Spleen (tissue), 11 donors: ENCODE data around the gene HLA-B. TPM values are rescaled to one million over a fixed set of nuclear protein-coding genes. Genes with fewer than 3 reads are reported as not detected.
A peak's percentile ranks its signal among the peaks of the same experiment; 100 is the strongest.

Experiments used
- DNase-seq: peaks from one replicate; pipeline ENCODE4 v3.0.0-alpha.2; 2020
- H3K27ac ChIP-seq, 8 donors: fragments of 200-600 bp; sonication (generic) in 7 of 8; 1 replicate in 4 of 8; 2 replicates in 4 of 8; pipeline versions ENCODE4 v1.5.0 to v1.8.0; 2016 to 2021; ENCODE audit warnings: inconsistent platforms in 4 of 8, mild to moderate bottlenecking in 4 of 8, moderate library complexity in 1 of 8
- H3K27me3 ChIP-seq, 7 donors: fragments of 200-600 bp; sonication (generic) in 6 of 7; replicated peaks in 1 of 7; 1 replicate in 4 of 7; 2 replicates in 3 of 7; pipeline versions ENCODE4 v1.5.0 to v1.8.0; 2016 to 2021; ENCODE audit warnings: inconsistent platforms in 3 of 7, mild to moderate bottlenecking in 1 of 7
- H3K36me3 ChIP-seq, 6 donors: fragments of 200-600 bp; sonication (generic) in 5 of 6; 1 replicate in 4 of 6; 2 replicates in 2 of 6; pipeline versions ENCODE4 v1.5.0 to v1.8.0; 2016 to 2021; ENCODE audit warnings: inconsistent platforms in 2 of 6
- H3K4me1 ChIP-seq, 6 donors: fragments of 200-600 bp; sonication (generic) in 5 of 6; 1 replicate in 3 of 6; 2 replicates in 3 of 6; pipeline versions ENCODE4 v1.5.0 to v1.8.0; 2016 to 2021; ENCODE audit warnings: inconsistent platforms in 3 of 6
- H3K4me3 ChIP-seq, 8 donors: fragments of 200-600 bp; sonication (generic) in 7 of 8; 1 replicate in 4 of 8; 2 replicates in 4 of 8; pipeline versions ENCODE4 v1.5.0 to v1.8.0; 2016 to 2021; ENCODE audit warnings: inconsistent platforms in 4 of 8, mild to moderate bottlenecking in 4 of 8, moderate library complexity in 2 of 8
- H3K9me3 ChIP-seq, 8 donors: fragments of 200-600 bp; sonication (generic) in 7 of 8; 1 replicate in 4 of 8; 2 replicates in 4 of 8; pipeline versions ENCODE4 v1.5.0 to v1.8.0; 2016 to 2021; ENCODE audit warnings: inconsistent platforms in 4 of 8
- CTCF ChIP-seq, 11 experiments: fragments of 200-600 bp in 7 of 11; fragments of 450-650 bp in 4 of 11; sonication (generic) in 4 of 11; IDR thresholded peaks in 8 of 11; conservative IDR thresholded peaks in 3 of 11; 1 replicate in 7 of 11; 2 replicates in 4 of 11; pipeline versions ENCODE4 v1.4.0 to v1.8.0; 2016 to 2021; ENCODE audit warnings: antibody characterized with exemption in 11 of 11, inconsistent platforms in 4 of 11, mild to moderate bottlenecking in 1 of 11
- POLR2A ChIP-seq, 3 donors: fragments of 450-650 bp; IDR thresholded peaks; one replicate each; pipeline ENCODE4 v1.5.1; 2017; ENCODE audit warnings: antibody characterized with exemption in 3 of 3, mild to moderate bottlenecking in 1 of 3
- POLR2AphosphoS5 ChIP-seq, 3 donors: sonication (generic); formaldehyde crosslinking; IDR thresholded peaks; one replicate each; pipeline ENCODE4 v1.5.1; 2017; ENCODE audit warnings: antibody characterized with exemption in 3 of 3
- WGBS, 5 donors: extraction: QIAGEN DNeasy Blood & Tissue Kit in 3 of 5; methylation state at CpG; one replicate each; pipeline versions ENCODE4 v1.1.5 to v1.1.7; 2013 to 2018; 5-methylcytosine and 5-hydroxymethylcytosine counted together
- intact Hi-C: fragments of 100-400 bp; cut with DNase I; formaldehyde crosslinking; loops from one replicate; pipeline ENCODE4 v1.15.0; 2023; ENCODE audit warnings: low total_unique reads
- polyA plus RNA-seq, 3 donors: library from polyadenylated mRNA; stranded (reverse); fragments of 200-250 nt; gene quantifications; one replicate each; pipeline ENCODE4 v1.2.1, GENCODE V29; 2013
- total RNA-seq, 7 donors: library from RNA; depleted of rRNA in 3 of 7; stranded (reverse); fragments of >200 nt in 3 of 7; fragmentation: NEBNext Ultra II Directional in 4 of 7; extraction: Animal tissue kit (Norgen Biotek cat#: 25700) in 4 of 7; gene quantifications; one replicate each; pipeline versions ENCODE4 v1.1.0 to v1.2.1, GENCODE V29; 2016 to 2021
- donor health status: healthy with polysubstance abuse.
- donor health status: DM: no; HTN: no; CAD: no; lungs with moderate emphysema.
- donor health status: DM: no; HTN: no; CAD: no.
- donor health status: Bipolar disorder and iron deficiency.
- donor health status: healthy.
- donor health status: DM: no; HTN: no; CAD: no.
- donor health status: DM: yes; HTN: yes; CAD: no.

Gene HLA-B
- total and polyA plus RNA-seq, 10 donors, result 2,503 to 5,675 (median 4,667) TPM

DNA sequence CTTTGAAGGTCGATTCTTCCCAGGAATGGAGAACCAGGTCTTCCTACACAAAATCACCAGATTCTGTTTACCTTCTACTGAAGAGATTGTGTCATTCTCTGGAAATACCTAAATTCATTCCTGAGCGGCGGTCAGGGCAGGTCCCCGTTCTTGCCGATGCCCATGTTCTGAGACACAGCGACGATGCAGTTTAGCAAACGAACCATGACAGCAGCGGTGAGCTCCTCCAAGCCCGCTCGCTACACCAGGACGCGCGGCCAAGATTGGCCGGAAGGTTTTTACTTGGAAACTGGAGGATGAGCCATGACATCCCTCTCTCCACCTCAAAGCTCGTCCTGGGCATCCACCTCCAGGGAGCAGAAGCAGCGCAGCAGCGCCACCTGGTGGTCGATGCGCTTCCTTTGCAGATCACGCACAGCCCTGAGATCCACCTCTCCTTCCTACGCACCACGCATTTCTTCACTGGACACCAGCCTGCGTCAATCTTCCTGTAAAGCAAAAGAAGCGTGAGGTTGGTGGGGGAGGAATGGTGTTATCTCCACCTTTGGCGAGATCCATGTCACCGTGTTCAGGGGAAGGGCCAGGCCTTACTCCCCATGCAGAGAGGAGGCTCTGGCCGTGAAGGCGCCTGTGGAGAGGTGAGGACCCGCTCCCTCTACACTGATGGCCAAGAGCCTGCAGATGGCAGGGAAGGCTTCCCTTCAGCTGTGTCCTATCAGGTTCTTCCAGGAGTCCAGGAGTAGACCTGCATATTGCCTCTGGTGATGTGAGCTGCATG is 9.9 kb upstream of the HLA-B start:
- peak; percentile 96 for DNase-seq
- Histone ChIP-seq H3K36me3 (no peaks in the 10 kb centered on the region), H3K4me3 (peak overlapping the region in 7 of 8 donors; percentile 21 to 66 (median 35)), H3K4me1 (peaks cover 0 to 13% (median 8%) of the 10 kb centered on the region in 6 donors), H3K27ac (peak overlapping the region in 1 of 8 donors; percentile 18), H3K9me3 (peaks cover 0 to 3% (median 2%) of the 10 kb centered on the region in 8 donors), H3K27me3 (peaks cover 0 to 29% (median 0%) of the 10 kb centered on the region in 7 donors)
- WGBS, 5 donors, result 5 to 8% (median 6%) methylated on average over 29 to 30 of the region's 30 CpGs
- intact Hi-C loops, result loop anchor here (5.0 kb wide), 2 partner anchors 170 to 230 kb away; partner anchors contain the start of gene PSORS1C2
- TF ChIP-seq POLR2AphosphoS5 (IDR thresholded peaks at IDR 0.05), result peak; percentile 71 to 89 (median 86)
- TF ChIP-seq CTCF (IDR thresholded peaks at IDR 0.05 in 8 of 11, conservative IDR thresholded peaks at IDR 0.05 in 3 of 11), result peak; percentile 89 to 98 (median 95)
- TF ChIP-seq POLR2A (IDR thresholded peaks at IDR 0.05), result no peak

GRCh38 chr6:31365864-31366263 is 8.9 kb upstream of the HLA-B start:
- Histone ChIP-seq H3K36me3 (no peaks in the 10 kb centered on the region), H3K27ac (no peak overlapping the region), H3K4me1 (peaks cover 0 to 13% (median 8%) of the 10 kb centered on the region in 6 donors), H3K9me3 (no peaks in the 10 kb centered on the region), H3K27me3 (peaks cover 0 to 29% (median 0%) of the 10 kb centered on the region in 7 donors), H3K4me3 (no peak overlapping the region)
- 82 to 93% (median 92%) methylated on average over 5 of the region's 5 CpGs for WGBS, 5 donors
- intact Hi-C loops, result loop anchor here (5.0 kb wide), 2 partner anchors 169 to 229 kb away; partner anchors contain the start of gene PSORS1C2
- DNase-seq, result no peak
- no peak for TF ChIP-seq POLR2A (IDR thresholded peaks at IDR 0.05)
- TF ChIP-seq POLR2AphosphoS5 (IDR thresholded peaks at IDR 0.05), result no peak
- TF ChIP-seq CTCF (IDR thresholded peaks at IDR 0.05 in 8 of 11, conservative IDR thresholded peaks at IDR 0.05 in 3 of 11), result no peak

DNA sequence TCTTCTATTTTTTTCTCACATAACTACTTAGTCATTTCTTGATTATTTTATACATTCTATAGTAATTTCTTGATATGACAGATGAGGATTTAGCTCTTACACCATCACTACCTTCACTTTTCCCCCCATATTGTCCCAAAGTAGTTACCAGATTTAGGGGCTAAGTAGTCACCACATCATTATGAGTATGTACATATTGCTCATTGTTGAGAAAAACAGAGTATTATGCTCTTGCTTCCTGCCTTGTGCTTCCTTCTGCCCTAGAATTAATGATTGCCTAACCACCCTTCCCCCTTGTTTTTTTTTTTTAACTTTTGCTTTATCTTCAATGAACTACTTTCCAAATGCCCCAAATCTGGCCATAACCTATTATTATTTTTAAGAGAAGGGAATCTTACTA is 6.8 kb upstream of the HLA-B start:
- intact Hi-C loops, result no loop called here
- H3K27ac ChIP-seq, result peak overlapping the region in 1 of 8 donors; percentile 31
- H3K27me3 ChIP-seq, result peaks cover 0 to 26% (median 0%) of the 10 kb centered on the region in 7 donors
- no peaks in the 10 kb centered on the region for H3K9me3 ChIP-seq
- H3K36me3 ChIP-seq, result no peaks in the 10 kb centered on the region
- no peak for DNase-seq
- H3K4me1 ChIP-seq, result peaks cover 0 to 17% (median 8%) of the 10 kb centered on the region in 6 donors
- no peak for TF ChIP-seq CTCF (IDR thresholded peaks at IDR 0.05 in 8 of 11, conservative IDR thresholded peaks at IDR 0.05 in 3 of 11)
- no peak for TF ChIP-seq POLR2A (IDR thresholded peaks at IDR 0.05)
- no peak for TF ChIP-seq POLR2AphosphoS5 (IDR thresholded peaks at IDR 0.05)
- H3K4me3 ChIP-seq, result no peak overlapping the region

GRCh38 chr6:31362751-31363150 is 5.8 kb upstream of the HLA-B start:
- intact Hi-C loops, result no loop called here
- Histone ChIP-seq H3K4me3 (no peak overlapping the region), H3K36me3 (no peaks in the 10 kb centered on the region), H3K27me3 (peaks cover 0 to 19% (median 0%) of the 10 kb centered on the region in 7 donors), H3K9me3 (no peaks in the 10 kb centered on the region), H3K27ac (no peak overlapping the region), H3K4me1 (peaks cover 0 to 26% (median 14%) of the 10 kb centered on the region in 6 donors)
- TF ChIP-seq POLR2AphosphoS5 (IDR thresholded peaks at IDR 0.05) (no peak), POLR2A (IDR thresholded peaks at IDR 0.05) (no peak), CTCF (IDR thresholded peaks at IDR 0.05 in 8 of 11, conservative IDR thresholded peaks at IDR 0.05 in 3 of 11) (no peak)
- no peak for DNase-seq
- 38 to 84% (median 56%) methylated on average over 5 of the region's 5 CpGs for WGBS, 5 donors
